Astrocyte of the cerebellum (primary cell): Measurements from ENCODE around the gene SSH3.

ENCODE experiments used
- DNase-seq: peaks from one replicate; pipeline ENCODE4 v3.0.0-alpha.2; 2011; ENCODE audit warnings: low read depth
- H3K4me3 ChIP-seq: 2 replicates; pipeline ENCODE4 v1.5.1; 2011; ENCODE audit warnings: mild to moderate bottlenecking, low read depth, low read length, moderate library complexity
- CTCF ChIP-seq: IDR thresholded peaks from 2 replicates; pipeline ENCODE4 v1.5.1; 2012; ENCODE audit warnings: low read length, low read depth, moderate library complexity, mild to moderate bottlenecking; ENCODE audit errors: missing control alignments
- in situ Hi-C: cut with HindIII; loops from 2 replicates; pipeline ENCODE4 v1.10.0; 2017; ENCODE audit warnings: low sequenced_read_pairs

Gene SSH3

GRCh38 chr11:67308031-67308866, 4.9 kb downstream of the SSH3 start:
- TF ChIP-seq CTCF, result no peak
- no peak overlapping the region for H3K4me3 ChIP-seq
- in situ Hi-C loops, result no loop called here
- DNase-seq, result no peak

- no peak for TF ChIP-seq CTCF
- no peak for DNase-seq
- H3K4me3 ChIP-seq, result no peak overlapping the region
- in situ Hi-C loops, result no loop called here
These were observed 5.8 kb downstream of the SSH3 start for GRCh38 chr11:67309166-67309565.

- no peak for TF ChIP-seq CTCF
- no peak for DNase-seq
- in situ Hi-C loops, result loop anchor here (10.0 kb wide), 1 partner anchor 55 kb away; no protein-coding TSS in a partner anchor
- H3K4me3 ChIP-seq, result no peak overlapping the region
These were observed 6.3 kb downstream of the SSH3 start for GRCh38 chr11:67309661-67310061.

- TF ChIP-seq CTCF, result no peak
- no peak overlapping the region for H3K4me3 ChIP-seq
- DNase-seq, result no peak
- in situ Hi-C loops, result loop anchor here (10.0 kb wide), 1 partner anchor 56 kb away; no protein-coding TSS in a partner anchor
These were observed 7.1 kb downstream of the SSH3 start for GRCh38 chr11:67310246-67311050.

GRCh38 chr11:67311051-67311555, 7.8 kb downstream of the SSH3 start:
- in situ Hi-C loops, result loop anchor here (10.0 kb wide), 1 partner anchor 56 kb away; no protein-coding TSS in a partner anchor
- H3K4me3 ChIP-seq, result no peak overlapping the region

More at GRCh38 chr11:67311051-67311555, 7.8 kb downstream of the SSH3 start:
- no peak for TF ChIP-seq CTCF
- DNase-seq, result no peak
